GM19099 (cell line): ENCODE measurements around the gene CCBE1.

Source experiments
- POLR2A ChIP-seq: IDR thresholded peaks from 3 replicates; pipeline ENCODE4 v1.6.1; 2011; ENCODE audit warnings: low read depth; ENCODE audit not compliant: insufficient read length; ENCODE audit errors: extremely low read depth

Gene CCBE1

GRCh38 chr18:59651071-59651470 is 46.2 kb downstream of the CCBE1 start:
- no peak for TF ChIP-seq POLR2A

- TF ChIP-seq POLR2A: no peak
These were observed 46.9 kb downstream of the CCBE1 start for GRCh38 chr18:59650266-59650820.

- TF ChIP-seq POLR2A: no peak
These were observed 47.6 kb downstream of the CCBE1 start for GRCh38 chr18:59649591-59649990.

- no peak for TF ChIP-seq POLR2A
These were observed 50.3 kb downstream of the CCBE1 start for GRCh38 chr18:59646963-59647307.

GRCh38 chr18:59646228-59646962 is 50.8 kb downstream of the CCBE1 start:
- no peak for TF ChIP-seq POLR2A

- no peak for TF ChIP-seq POLR2A
These were observed 53.5 kb downstream of the CCBE1 start for GRCh38 chr18:59643740-59644139.

- no peak for TF ChIP-seq POLR2A
These were observed 56.5 kb downstream of the CCBE1 start for GRCh38 chr18:59640721-59641120.

GRCh38 chr18:59639821-59640220 is 57.4 kb downstream of the CCBE1 start:
- TF ChIP-seq POLR2A: no peak

GRCh38 chr18:59639136-59639535 is 58.1 kb downstream of the CCBE1 start:
- no peak for TF ChIP-seq POLR2A

- no peak for TF ChIP-seq POLR2A
These were observed 63.2 kb downstream of the CCBE1 start for GRCh38 chr18:59633961-59634485.

GRCh38 chr18:59633317-59633716 is 63.9 kb downstream of the CCBE1 start:
- no peak for TF ChIP-seq POLR2A

- no peak for TF ChIP-seq POLR2A
These were observed 65.5 kb downstream of the CCBE1 start for GRCh38 chr18:59631583-59632181.

- TF ChIP-seq POLR2A: no peak
These were observed 67.3 kb downstream of the CCBE1 start for GRCh38 chr18:59629894-59630293.

- no peak for TF ChIP-seq POLR2A
These were observed 68.2 kb downstream of the CCBE1 start for GRCh38 chr18:59628995-59629394.

- no peak for TF ChIP-seq POLR2A
These were observed 69.8 kb downstream of the CCBE1 start for GRCh38 chr18:59627414-59627813.

GRCh38 chr18:59624369-59624765 is 72.9 kb downstream of the CCBE1 start:
- no peak for TF ChIP-seq POLR2A
